GM10847 (cell line): ENCODE results near the gene SLC43A2.

Source experiments
- POLR2A ChIP-seq: IDR thresholded peaks from 2 replicates; pipeline ENCODE4 v1.6.1; 2011; ENCODE audit not compliant: insufficient read length; ENCODE audit errors: extremely low read depth

The SLC43A2 gene

GRCh38 chr17:1629504-1630310, 1.1 kb upstream of the SLC43A2 start:
- TF ChIP-seq POLR2A: no peak

DNA sequence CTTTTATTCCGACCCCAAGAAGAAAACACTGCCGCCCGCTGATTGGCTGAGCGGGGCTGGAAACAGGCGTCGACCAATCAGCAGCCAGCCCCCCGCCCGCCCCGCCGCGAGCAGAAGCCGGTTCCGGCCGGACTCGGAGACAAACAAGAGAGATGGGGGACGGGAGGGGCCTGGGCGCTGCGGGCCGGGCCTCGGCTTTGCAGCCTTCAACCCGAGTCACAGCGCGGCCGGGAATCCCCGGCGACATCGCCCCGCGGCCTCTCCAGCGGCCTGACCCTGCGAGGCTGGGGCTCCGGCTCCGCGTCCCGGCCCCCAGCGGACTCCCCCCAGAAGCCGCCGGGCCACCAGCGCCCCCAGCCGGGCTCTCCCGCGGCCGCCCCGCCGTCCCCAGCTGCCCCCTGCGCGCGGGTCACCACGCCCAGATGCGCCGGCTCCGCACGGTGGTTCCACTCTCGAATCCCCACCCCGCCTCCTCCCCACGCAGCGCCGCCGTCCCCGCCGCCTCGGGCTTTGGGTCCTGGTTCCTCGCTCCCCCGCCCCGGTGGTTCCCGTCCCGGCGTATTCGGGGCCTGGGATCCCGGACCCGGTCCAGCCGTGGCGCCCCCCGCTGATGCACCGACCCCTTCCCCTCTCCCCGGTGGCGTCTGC, 346 bp upstream of the SLC43A2 start:
- no peak for TF ChIP-seq POLR2A

- no peak for TF ChIP-seq POLR2A
These were observed 1.3 kb downstream of the SLC43A2 start for GRCh38 chr17:1627182-1627981.

GRCh38 chr17:1626333-1626732, 2.3 kb downstream of the SLC43A2 start:
- TF ChIP-seq POLR2A: no peak

- TF ChIP-seq POLR2A: no peak
These were observed 3.1 kb downstream of the SLC43A2 start for GRCh38 chr17:1625581-1625980.

GRCh38 chr17:1625053-1625452, 3.6 kb downstream of the SLC43A2 start:
- no peak for TF ChIP-seq POLR2A

DNA sequence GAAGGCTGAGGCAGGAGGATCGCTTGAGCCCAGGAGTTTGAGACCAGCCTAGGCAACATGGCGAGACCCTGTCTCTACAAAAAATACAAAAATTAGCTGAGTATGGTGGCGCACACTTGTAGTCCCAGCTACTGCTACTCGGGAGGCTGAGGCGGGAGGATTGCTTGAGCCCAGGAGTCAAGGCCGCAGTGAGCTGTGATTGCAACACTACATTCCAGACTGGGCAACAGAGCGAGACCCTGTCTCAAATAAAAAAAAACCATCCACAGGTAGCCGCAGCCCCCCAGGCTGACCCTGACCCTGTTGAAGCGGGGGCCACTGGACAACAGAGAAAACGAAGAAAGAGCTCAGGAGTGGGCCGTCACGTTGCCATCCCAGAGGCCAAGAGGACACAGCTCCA, 4.0 kb downstream of the SLC43A2 start:
- no peak for TF ChIP-seq POLR2A

- no peak for TF ChIP-seq POLR2A
These were observed 5.5 kb downstream of the SLC43A2 start for GRCh38 chr17:1623057-1623630.

GRCh38 chr17:1621273-1621954, 7.2 kb downstream of the SLC43A2 start:
- no peak for TF ChIP-seq POLR2A

- TF ChIP-seq POLR2A: no peak
These were observed 8.1 kb downstream of the SLC43A2 start for GRCh38 chr17:1620486-1620885.

DNA sequence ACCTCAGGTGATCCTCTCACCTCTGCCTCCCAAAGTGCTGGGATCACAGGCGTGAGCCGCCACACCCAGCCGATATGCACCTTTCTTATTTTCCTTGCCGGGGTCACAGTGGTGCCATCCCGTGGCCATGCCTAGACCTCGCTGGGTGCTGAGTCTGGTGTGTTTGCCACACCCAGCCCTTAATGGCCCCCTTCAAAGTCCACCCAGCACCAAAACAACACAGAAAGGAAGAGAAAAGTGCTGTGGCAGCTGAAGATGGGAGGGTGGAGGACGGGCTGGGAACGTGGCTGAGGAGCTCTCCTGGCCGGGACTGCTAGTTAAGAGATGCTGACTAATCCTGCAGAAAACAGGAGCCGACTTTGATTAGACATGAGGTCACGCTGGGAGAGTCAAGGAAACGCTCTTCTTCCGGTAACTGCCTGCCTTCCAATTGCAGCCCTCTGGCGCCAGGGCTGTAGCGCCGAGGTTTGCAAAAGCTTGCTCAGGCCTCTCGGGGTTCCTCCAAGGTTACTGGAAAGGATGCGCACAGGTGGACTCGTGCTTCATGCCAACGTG, 10.9 kb downstream of the SLC43A2 start:
- TF ChIP-seq POLR2A: no peak

DNA sequence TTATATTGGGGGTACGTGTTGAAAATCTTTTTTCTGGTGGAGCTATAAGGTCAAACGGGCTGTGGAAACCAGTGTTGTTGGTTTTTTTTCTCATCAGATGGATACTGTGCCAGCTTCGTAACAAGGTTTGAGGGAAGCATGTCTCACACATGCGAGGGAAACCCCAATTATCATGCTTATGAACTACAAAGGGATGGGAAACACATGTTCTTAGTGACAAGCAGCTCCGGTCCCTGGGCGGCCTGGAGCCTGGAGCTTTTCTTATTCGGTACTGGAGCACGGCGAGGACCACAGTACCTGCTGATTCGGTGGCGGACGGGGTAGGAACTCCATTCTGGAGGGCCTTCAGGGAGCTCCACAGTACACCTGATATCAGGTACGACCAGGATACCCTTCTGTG, 12.5 kb downstream of the SLC43A2 start:
- TF ChIP-seq POLR2A: no peak

DNA sequence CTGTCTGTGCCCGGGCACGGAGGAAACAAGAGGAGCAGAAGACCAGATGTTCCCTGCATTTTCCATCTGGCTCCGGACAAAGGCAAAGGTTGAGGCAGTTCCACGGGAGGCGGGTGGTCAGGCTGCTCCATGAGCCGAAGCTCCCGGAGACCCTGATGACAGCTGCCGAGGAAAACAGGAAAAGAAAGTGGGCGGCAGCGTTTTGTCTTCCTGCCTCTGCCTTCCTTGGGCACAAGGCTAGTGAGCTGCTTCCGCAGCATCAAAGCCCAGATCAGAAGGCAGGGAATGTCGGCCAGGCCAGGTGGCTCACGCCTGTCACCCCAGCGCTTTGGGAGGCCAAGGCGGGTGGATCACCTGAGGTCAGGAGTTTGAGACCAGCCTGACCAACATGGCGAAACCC, 16.2 kb downstream of the SLC43A2 start:
- TF ChIP-seq POLR2A: no peak

DNA sequence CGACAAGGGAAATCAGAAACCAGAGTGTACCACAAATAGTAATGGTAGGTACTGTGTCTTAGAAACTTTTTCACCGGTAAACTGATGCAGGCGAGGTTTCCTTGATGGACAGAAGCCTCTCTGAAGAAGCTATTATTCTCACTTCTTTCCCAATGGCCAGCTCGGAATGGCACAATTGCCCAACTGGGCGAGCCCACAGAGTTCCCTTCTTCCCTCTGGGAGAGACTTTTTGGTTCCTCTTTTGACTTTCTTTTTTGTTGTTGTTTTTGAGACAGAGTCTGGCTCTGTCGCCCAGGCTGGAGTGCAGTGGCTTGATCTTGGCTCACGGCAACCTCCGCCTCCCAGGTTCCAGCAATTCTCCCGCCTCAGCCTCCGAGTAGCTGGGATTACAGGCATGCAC, 16.9 kb downstream of the SLC43A2 start:
- no peak for TF ChIP-seq POLR2A

DNA sequence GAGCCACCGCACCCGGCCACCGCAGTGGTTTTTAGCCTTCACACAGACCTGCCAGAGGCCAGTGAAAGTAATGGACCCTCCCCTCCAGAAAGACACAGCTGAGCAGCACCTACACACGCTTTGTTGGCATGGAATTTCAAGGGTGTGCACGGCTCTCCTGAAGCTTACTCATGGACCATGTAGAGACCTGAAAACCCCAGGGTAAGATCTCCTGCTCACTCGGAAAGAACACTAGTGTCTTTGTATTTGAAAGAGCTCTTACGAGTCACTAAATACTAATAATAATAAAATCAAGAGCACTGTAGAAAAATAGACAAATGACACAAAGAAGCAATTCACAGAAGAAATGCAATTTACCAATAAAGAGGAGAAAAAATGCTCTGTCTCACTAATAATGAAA, 20.0 kb downstream of the SLC43A2 start:
- TF ChIP-seq POLR2A: no peak
